Loucy (cell line): Measurements from ENCODE around the gene HOXB3.

Experiments
- CTCF ChIP-seq: fragments of 200-600 bp; sonication (generic); conservative IDR thresholded peaks from 2 replicates; pipeline ENCODE4 v1.5.1; 2014; ENCODE audit warnings: mild to moderate bottlenecking, antibody characterized with exemption, low read length
- EZH2phosphoT487 ChIP-seq: fragments of 200-600 bp; IDR thresholded peaks from 2 replicates; pipeline ENCODE4 v1.6.1; 2018; ENCODE audit warnings: antibody characterized with exemption, mild to moderate bottlenecking, moderate library complexity, borderline replicate concordance

GRCh38 chr17:48593840-48594537 lies 3.9 kb upstream of the HOXB3 start:
- TF ChIP-seq CTCF (peak; percentile 85), EZH2phosphoT487 (no peak)
